CD4-positive, alpha-beta T cell treated with Interleukin-17A for 4 hours (primary cell): ENCODE data around the gene PYROXD2.
"Not testable (repeated sequence)": the region's sequence is repeated elsewhere in the genome, so short reads cannot be mapped to it uniquely, and the experiment has no call there.

Experiments used
- DNase-seq: peaks from one replicate; pipeline ENCODE4 v3.0.0-alpha.2; 2020; ENCODE audit warnings: mixed read lengths

Gene PYROXD2

GRCh38 chr10:98364432-98365102 is 50.4 kb downstream of the PYROXD2 start:
- no peak for DNase-seq

- no peak for DNase-seq
Observed at GRCh38 chr10:98363220-98363619, 51.8 kb downstream of the PYROXD2 start.

DNA sequence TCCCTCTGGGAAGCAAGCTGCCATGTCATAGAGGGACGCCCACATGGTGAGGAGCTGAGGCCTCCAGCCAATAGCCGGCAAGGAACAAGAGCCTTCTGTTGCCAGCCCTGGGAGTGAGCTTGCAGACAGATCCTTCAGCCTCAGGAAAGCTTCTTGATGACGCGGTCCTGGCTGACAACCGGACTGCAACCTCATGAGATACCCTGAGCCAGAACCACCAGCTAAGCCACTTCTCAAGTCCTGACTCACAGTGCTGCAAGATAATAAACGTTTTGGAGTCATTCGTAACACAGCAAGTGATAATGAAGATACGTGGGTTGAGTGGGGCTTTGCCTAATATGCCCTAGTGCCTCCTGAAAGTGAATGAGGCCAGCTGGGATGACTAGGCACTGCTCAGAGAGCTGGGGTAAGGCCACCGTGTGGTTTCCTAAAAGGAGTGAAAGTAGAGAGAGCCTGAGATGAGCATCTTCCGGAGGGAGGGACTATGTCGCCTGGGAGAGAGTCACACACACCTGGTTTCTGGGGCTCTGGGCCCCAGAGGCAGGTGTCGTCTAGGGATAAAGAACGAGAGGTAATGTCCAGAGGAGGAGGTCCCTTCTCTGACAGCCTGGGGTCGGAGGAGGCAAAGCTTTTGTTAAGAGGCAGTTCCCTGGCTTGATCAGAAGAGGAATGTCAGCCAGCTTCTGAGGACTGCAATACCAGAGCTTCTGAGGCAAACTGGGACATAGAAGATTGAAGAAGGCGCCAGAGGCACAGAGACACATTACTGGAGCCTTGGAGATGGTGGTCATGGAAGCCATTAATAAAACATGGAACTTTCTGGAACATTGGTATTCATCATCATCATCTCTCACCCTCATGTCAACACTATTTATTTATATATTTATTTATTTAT is 53.6 kb downstream of the PYROXD2 start:
- no peak for DNase-seq

DNA sequence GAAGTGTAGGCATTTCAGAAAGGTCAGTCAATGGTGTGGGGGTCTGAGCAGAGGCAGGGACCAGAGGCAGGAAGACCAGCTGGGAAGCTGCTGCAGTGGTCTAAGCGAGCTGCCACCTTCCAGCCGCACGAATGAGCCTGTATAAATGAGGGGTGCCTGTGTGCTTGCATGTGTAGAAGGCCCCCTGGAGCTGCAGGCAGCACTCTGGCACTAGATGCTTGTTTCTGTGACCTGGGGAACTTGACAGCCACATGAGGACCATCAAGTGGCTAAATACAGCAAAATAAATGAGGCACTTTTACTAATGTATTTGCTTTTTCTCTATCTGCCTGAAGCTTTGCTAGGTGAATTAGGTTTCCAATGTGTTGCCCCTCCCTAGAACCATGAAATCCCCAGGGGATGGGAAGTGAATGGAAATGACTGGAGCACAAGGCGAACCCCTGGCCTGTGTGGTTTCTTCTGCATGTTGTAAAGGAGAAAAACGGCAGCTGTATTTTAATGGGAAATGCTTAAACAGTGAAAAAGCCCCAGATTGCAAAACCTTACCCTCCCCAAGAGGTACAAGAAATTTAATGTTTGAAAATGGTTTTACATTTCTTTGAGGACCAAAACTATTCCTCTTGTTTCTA is 57.7 kb downstream of the PYROXD2 start:
- no peak for DNase-seq

- DNase-seq = no peak
Observed at GRCh38 chr10:98354491-98354890, 60.5 kb downstream of the PYROXD2 start.

DNA sequence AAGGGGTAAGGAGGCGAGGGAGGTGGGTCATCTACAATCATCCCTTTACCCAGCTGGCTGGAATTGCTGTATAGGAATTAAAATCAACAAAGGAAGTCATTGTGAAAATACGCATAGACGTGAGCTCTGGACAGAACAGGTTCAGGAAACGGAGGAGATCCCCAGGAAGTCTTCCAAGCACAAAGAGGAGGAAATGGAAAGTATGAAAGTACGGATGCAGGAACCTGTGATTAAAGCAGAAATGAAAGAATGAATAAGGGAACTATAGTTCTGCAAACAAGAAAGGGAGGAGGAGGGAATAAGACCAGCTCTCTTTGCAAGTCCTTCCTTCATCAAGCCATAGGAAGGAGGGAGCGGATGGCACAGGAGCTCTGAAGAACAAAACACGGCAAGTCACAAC is 61.8 kb downstream of the PYROXD2 start:
- no peak for DNase-seq

- no peak for DNase-seq
Observed at GRCh38 chr10:98351831-98352402, 63.1 kb downstream of the PYROXD2 start.

DNA sequence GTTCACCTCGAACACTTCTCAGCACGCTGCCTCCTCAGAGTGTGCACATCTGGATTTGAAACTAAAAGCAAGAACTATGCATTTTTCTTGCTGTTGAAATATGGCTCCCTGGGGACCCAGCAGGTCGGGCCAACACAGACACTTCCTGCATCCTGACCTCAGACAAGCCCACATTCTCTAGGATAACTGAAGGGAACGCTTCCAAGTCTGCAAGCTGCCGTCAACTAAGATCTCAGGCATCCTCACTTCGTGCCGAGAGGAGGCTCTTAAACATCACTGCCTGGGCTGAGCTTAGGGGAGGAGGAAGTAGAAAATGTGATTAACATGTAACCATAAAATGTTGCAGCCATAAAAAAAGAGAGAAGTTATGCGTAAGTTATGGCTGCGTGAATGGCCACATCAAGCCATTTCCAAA is 65.5 kb downstream of the PYROXD2 start:
- DNase-seq = no peak

GRCh38 chr10:98346847-98347246 is 68.1 kb downstream of the PYROXD2 start:
- no peak for DNase-seq

GRCh38 chr10:98344589-98345038 is 70.4 kb downstream of the PYROXD2 start:
- no peak for DNase-seq

DNA sequence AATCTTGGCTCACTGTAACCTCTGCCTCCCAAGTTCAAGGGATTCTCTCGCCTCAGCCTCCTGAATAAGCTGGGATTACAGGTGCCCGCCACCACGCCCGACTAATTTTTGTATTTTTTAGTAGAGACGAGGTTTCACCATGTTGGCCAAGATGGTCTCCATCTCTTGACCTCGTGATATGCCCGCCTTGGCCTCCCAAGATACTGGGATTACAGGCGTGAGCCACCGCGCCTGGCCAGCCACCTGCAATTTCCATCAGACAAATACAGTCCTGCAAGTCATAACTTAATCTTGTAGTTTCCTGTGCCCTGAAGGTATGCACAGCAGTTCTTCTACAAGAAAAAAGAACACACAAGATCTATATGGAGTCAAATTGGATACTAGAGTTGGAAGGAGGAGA is 73.3 kb downstream of the PYROXD2 start:
- not testable (repeated sequence) for DNase-seq

DNA sequence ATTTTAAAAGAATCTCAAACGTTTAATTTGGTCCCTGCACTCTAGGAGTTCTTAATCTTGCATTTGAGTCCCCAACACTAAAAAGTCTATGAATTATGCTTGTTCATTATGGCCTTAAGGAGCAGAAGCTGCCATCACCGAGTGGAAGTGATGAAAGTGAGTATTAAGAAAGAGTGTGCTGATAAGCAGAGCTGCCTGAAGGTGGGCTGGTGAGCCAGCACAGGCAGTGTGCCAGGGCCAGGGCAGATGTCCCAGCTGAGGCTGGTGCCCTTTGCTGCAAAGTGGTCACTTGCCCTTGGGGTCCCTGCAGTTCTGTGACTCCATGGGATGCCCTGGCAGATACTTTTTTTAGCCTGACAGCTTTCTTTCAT is 74.1 kb downstream of the PYROXD2 start:
- DNase-seq = no peak

- no peak for DNase-seq
Observed at GRCh38 chr10:98340261-98340939, 74.6 kb downstream of the PYROXD2 start.

- DNase-seq = no peak
Observed at GRCh38 chr10:98339799-98340198, 75.2 kb downstream of the PYROXD2 start.

DNA sequence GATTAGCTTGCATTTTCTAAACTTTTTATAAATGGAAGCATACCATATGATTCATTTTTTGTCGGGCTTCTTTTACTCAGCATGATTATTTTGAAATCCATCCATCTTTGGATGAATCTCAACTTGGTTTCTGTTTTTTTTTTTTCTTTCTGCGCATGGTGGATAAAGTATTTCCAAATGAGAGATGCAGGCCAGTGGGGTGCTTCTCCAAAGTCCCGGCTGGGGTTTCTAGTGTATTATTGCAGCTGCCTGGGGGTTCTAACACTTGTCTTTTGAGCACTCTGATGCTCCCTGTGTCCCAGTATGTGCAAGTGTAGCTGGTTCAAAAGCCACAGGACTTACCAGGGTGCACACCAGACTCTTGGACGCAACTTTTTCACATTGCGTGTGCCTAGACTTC is 76.1 kb downstream of the PYROXD2 start:
- DNase-seq = no peak

- DNase-seq = no peak
Observed at GRCh38 chr10:98338318-98338717, 76.7 kb downstream of the PYROXD2 start.

DNA sequence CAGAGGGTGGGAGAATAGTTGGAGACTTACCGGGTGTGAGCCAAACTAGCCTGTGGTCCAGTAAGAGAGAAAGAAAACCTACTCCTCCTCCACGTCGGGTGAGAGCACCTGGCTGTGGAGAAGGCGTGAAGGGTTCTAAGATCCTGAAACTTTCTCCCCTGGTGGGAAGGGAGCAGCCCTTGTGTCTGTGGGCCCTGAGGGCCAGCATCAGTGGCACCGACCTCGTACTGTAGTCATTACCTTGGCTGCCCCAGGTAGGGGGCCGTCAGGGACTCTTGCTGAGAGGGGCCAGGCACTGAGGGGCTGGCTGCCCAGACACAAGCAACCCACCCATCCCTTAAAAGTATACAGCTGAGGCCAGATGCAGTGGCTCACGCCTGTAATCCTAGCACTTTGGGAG is 77.5 kb downstream of the PYROXD2 start:
- no peak for DNase-seq
